ENCODE data around the gene BGLAP. TPM values are rescaled to one million over a fixed set of nuclear protein-coding genes. Genes with fewer than 3 reads are reported as not detected.

The BGLAP gene
- total RNA-seq, 1 experiment from 2014 or later, result 1.4 TPM

DNA sequence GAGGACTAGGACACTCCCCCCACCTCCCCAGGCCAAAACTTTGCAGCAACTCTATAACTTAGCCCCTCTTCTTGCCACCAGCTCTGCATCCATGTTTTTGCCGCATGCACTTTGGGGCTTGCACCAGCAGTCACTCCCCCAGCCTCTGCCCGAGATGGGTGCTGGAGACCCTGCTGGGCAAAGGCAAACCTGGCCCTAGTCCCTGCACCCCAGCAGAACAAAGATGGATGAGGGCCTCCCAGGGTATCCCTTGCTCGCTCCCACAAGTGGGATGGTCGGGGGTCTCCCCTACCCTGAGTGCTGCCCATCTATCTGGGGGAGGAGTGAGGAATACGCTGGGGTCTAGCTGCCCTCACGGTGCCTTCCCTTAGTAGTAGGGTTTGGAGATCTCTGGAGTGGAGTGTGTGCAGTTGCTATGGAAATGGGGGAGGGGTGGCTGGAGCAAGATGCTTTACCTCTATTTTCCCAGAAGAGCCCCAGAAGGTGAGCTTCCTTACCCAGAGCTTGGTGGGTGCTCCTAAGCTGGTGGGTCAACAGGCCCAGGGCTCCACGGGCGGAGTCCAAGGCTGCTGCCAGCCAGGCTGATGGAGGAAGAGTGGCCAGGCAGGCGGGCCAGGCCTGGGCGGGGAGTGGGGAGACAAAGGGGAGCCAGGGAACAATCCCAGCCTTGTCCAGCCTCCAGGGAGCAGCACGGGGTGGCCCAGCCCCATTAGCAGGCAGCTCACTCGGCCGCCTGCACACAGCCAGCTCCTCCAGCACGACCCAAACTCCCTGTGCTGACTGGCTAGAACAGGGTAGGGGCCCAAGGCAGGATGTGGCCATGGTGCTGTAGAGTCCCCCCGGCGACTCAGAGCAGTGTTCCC, 5.7 kb downstream of the BGLAP start, which contains the start of gene PAQR6 (continued):
- no peak for TF ChIP-seq EZH2phosphoT487 (IDR thresholded peaks at IDR 0.05; ENCODE audit: borderline replicate concordance)
- TF ChIP-seq ZNF274 (IDR thresholded peaks at IDR 0.05; ENCODE audit: low read depth, low read length), result no peak
- TF ChIP-seq CBX3 (IDR thresholded peaks at IDR 0.05; ENCODE audit: low read depth), result no peak
- no peak for TF ChIP-seq POLR2AphosphoS5 (IDR thresholded peaks at IDR 0.05; ENCODE audit: low read depth, low read length)
- no peak for TF ChIP-seq RAD21 (IDR thresholded peaks at IDR 0.05; ENCODE audit: low read depth)
- TF ChIP-seq POLR2A (IDR thresholded peaks at IDR 0.05; ENCODE audit: borderline replicate concordance, extremely low read depth, insufficient read depth, insufficient read length), result no peak
- TF ChIP-seq FOSL1 (IDR thresholded peaks at IDR 0.05; ENCODE audit: low read depth), result no peak

DNA sequence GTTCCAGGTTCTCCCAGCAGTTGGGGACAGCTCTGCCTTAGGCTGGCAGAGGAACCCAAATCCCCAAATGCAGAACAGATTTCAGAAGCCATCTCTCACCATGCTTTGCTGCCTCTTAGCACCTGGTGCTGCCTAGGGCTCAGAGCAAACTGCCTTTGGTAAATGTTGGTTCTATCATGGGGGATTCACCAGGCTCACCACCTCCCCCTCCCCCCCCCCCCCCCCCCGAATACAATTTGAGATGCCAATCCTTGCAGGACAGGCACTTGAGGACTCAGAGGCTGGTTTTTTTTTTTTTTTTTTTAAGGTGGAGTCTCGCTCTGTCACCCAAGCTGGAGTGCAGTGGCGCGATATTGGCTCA, 6.3 kb downstream of the BGLAP start:
- no peaks in the 10 kb centered on the region for H3K9me3 ChIP-seq (ENCODE audit: control insufficient read depth in 1 of 2, insufficient read depth in 1 of 2, low read depth in 1 of 2, low read length in 2 of 2)
- H3K9me2 ChIP-seq (ENCODE audit: insufficient read depth), result no peaks in the 10 kb centered on the region
- H3K27me3 ChIP-seq (ENCODE audit: insufficient read depth, low read length), result no peaks in the 10 kb centered on the region
- no peak for ATAC-seq
- ChIA-PET RAD21 (ENCODE audit: low non-redundant PET in 1 of 2, low total read pairs in 2 of 2, uncharacterized antibody in 2 of 2, unreplicated experiment in 2 of 2) (no interaction called here), POLR2A (no interaction called here), CTCF (no interaction called here)
- no peak overlapping the region for H3K4me2 ChIP-seq (ENCODE audit: low read length)
- H2AFZ ChIP-seq (ENCODE audit: low read depth, low read length, poor library complexity, severe bottlenecking), result no peak overlapping the region
- no peak for DNase-seq (ENCODE audit: low read depth, low spot score)
- H4K20me1 ChIP-seq (ENCODE audit: insufficient read depth), result peaks cover 3% of the 10 kb centered on the region; the same call in 1 of the 2 replicates
- intact Hi-C loops (cut with micrococcal nuclease), result no loop called here
- H3K9ac ChIP-seq (ENCODE audit: low read length), result no peak overlapping the region
- no TSS peak for BruUV-seq (replicated peaks)
- H3K4me1 ChIP-seq (ENCODE audit: control insufficient read depth in 1 of 2, insufficient read depth in 2 of 2, low read length in 2 of 2), result peaks cover 8 to 19% of the 10 kb centered on the region in 2 experiments
- no peak overlapping the region for H3K4me3 ChIP-seq (replicated peaks in 1 of 2; ENCODE audit: low read depth in 1 of 2, low read length in 2 of 2)
- no peaks in the 10 kb centered on the region for H3K79me2 ChIP-seq (ENCODE audit: insufficient read depth, low read length)
- H3K27ac ChIP-seq (ENCODE audit: low read depth, low read length), result peak overlapping the region; percentile 24; the same call in 1 of the 2 replicates
- TF ChIP-seq EGR1 (IDR thresholded peaks at IDR 0.05; ENCODE audit: low read depth), result no peak
- no peak for TF ChIP-seq YY1 (IDR thresholded peaks at IDR 0.05; ENCODE audit: extremely low read depth, insufficient replicate concordance, low read depth, low read length)
- TF ChIP-seq, protein P1, sequence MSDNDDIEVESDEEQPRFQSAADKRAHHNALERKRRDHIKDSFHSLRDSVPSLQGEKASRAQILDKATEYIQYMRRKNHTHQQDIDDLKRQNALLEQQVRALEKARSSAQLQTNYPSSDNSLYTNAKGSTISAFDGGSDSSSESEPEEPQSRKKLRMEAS (IDR thresholded peaks at IDR 0.05), result no peak
- TF ChIP-seq POLR2AphosphoS5 (IDR thresholded peaks at IDR 0.05; ENCODE audit: low read depth, low read length), result no peak
- TF ChIP-seq RAD21 (IDR thresholded peaks at IDR 0.05; ENCODE audit: low read depth), result no peak
- TF ChIP-seq TCF7L2 (IDR thresholded peaks at IDR 0.05; ENCODE audit: borderline replicate concordance, extremely low read depth, insufficient read depth, insufficient read length), result no peak
- no peak for TF ChIP-seq ZFX (IDR thresholded peaks at IDR 0.05)
- TF ChIP-seq, protein P2, sequence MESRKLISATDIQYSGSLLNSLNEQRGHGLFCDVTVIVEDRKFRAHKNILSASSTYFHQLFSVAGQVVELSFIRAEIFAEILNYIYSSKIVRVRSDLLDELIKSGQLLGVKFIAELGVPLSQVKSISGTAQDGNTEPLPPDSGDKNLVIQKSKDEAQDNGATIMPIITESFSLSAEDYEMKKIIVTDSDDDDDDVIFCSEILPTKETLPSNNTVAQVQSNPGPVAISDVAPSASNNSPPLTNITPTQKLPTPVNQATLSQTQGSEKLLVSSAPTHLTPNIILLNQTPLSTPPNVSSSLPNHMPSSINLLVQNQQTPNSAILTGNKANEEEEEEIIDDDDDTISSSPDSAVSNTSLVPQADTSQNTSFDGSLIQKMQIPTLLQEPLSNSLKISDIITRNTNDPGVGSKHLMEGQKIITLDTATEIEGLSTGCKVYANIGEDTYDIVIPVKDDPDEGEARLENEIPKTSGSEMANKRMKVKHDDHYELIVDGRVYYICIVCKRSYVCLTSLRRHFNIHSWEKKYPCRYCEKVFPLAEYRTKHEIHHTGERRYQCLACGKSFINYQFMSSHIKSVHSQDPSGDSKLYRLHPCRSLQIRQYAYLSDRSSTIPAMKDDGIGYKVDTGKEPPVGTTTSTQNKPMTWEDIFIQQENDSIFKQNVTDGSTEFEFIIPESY (IDR thresholded peaks at IDR 0.05; ENCODE audit: extremely low read depth, insufficient replicate concordance, low read length), result no peak
- TF ChIP-seq JUND (IDR thresholded peaks at IDR 0.05), result no peak
- TF ChIP-seq, protein P3, sequence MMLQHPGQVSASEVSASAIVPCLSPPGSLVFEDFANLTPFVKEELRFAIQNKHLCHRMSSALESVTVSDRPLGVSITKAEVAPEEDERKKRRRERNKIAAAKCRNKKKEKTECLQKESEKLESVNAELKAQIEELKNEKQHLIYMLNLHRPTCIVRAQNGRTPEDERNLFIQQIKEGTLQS (IDR thresholded peaks at IDR 0.05), result no peak
- TF ChIP-seq SP1 (IDR thresholded peaks at IDR 0.05; ENCODE audit: low read depth), result no peak
- no peak for TF ChIP-seq SIN3A (IDR thresholded peaks at IDR 0.05; ENCODE audit: low read depth)
- TF ChIP-seq, protein P4, sequence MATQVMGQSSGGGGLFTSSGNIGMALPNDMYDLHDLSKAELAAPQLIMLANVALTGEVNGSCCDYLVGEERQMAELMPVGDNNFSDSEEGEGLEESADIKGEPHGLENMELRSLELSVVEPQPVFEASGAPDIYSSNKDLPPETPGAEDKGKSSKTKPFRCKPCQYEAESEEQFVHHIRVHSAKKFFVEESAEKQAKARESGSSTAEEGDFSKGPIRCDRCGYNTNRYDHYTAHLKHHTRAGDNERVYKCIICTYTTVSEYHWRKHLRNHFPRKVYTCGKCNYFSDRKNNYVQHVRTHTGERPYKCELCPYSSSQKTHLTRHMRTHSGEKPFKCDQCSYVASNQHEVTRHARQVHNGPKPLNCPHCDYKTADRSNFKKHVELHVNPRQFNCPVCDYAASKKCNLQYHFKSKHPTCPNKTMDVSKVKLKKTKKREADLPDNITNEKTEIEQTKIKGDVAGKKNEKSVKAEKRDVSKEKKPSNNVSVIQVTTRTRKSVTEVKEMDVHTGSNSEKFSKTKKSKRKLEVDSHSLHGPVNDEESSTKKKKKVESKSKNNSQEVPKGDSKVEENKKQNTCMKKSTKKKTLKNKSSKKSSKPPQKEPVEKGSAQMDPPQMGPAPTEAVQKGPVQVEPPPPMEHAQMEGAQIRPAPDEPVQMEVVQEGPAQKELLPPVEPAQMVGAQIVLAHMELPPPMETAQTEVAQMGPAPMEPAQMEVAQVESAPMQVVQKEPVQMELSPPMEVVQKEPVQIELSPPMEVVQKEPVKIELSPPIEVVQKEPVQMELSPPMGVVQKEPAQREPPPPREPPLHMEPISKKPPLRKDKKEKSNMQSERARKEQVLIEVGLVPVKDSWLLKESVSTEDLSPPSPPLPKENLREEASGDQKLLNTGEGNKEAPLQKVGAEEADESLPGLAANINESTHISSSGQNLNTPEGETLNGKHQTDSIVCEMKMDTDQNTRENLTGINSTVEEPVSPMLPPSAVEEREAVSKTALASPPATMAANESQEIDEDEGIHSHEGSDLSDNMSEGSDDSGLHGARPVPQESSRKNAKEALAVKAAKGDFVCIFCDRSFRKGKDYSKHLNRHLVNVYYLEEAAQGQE (IDR thresholded peaks at IDR 0.05; ENCODE audit: low read depth), result no peak
- TF ChIP-seq ZNF274 (IDR thresholded peaks at IDR 0.05; ENCODE audit: low read depth, low read length), result no peak
- no peak for TF ChIP-seq FOSL1 (IDR thresholded peaks at IDR 0.05; ENCODE audit: low read depth)
- peaks cover 27 to 40% of the 10 kb centered on the region in 2 experiments for H3K36me3 ChIP-seq (ENCODE audit: control insufficient read depth in 1 of 2, insufficient read depth in 2 of 2, low read length in 2 of 2)
